22Rv1 (cell line): ENCODE results near the gene CDK11A.
"Not testable (repeated sequence)": the region's sequence is repeated elsewhere in the genome, so short reads cannot be mapped to it uniquely, and the experiment has no call there.

Experiments
- ZFX ChIP-seq: fragments of 450-650 bp; IDR thresholded peaks from 2 replicates; pipeline ENCODE4 v1.6.1; 2017; ENCODE audit warnings: antibody characterized with exemption, borderline replicate concordance
- TF ChIP-seq, protein P1 (sequence below): fragments of 450-650 bp; IDR thresholded peaks from 2 replicates; pipeline ENCODE4 v1.5.1; 2017; ENCODE audit warnings: mild to moderate bottlenecking

DNA sequence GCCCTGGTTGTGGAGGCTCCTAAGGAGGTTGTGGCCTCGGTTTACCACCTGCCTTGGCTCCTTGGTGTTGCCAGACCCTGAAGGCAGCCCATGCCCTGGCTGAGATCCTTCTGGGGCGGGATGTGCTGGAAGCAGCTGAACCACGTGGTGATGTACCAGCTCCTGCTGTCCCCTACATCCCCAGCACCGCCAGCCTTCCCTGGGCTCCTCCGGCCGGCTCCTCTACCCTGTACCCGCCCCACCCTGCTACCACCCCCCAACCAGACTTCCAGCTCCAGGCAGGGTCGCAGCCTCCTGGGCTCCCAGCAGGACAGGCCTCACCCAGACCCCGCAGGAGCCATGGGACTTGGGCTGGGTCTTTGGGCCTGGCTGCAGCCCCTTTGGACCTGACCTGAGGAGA lies 25.8 kb upstream of the CDK11A start:
- TF ChIP-seq, protein P1, sequence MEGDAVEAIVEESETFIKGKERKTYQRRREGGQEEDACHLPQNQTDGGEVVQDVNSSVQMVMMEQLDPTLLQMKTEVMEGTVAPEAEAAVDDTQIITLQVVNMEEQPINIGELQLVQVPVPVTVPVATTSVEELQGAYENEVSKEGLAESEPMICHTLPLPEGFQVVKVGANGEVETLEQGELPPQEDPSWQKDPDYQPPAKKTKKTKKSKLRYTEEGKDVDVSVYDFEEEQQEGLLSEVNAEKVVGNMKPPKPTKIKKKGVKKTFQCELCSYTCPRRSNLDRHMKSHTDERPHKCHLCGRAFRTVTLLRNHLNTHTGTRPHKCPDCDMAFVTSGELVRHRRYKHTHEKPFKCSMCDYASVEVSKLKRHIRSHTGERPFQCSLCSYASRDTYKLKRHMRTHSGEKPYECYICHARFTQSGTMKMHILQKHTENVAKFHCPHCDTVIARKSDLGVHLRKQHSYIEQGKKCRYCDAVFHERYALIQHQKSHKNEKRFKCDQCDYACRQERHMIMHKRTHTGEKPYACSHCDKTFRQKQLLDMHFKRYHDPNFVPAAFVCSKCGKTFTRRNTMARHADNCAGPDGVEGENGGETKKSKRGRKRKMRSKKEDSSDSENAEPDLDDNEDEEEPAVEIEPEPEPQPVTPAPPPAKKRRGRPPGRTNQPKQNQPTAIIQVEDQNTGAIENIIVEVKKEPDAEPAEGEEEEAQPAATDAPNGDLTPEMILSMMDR, result not testable (repeated sequence)
- not testable (repeated sequence) for TF ChIP-seq ZFX
